Activated CD8-positive, alpha-beta memory T cell treated with anti-CD3 and anti-CD28 coated beads, Interleukin-2, amount 50 U/mL, for 1 hour (primary cell): ENCODE data around the gene MINDY3.
"Not testable (repeated sequence)": the region's sequence is repeated elsewhere in the genome, so short reads cannot be mapped to it uniquely, and the experiment has no call there.

Experiments used
- DNase-seq: peaks from one replicate; pipeline ENCODE4 v3.0.0-alpha.2; 2020; ENCODE audit errors: extremely low read depth

MINDY3 gene

GRCh38 chr10:15859906-15860691, at the start of gene MINDY3:
MINDY3 (minus strand) TSS chr10:15860507; CDS start chr10:15860299, 208 bp downstream.
- DNase-seq: peak; percentile 50

GRCh38 chr10:15901889-15902288, 41.6 kb upstream of the MINDY3 start:
- no peak for DNase-seq

GRCh38 chr10:15898046-15898445, 37.7 kb upstream of the MINDY3 start:
- no peak for DNase-seq

DNA sequence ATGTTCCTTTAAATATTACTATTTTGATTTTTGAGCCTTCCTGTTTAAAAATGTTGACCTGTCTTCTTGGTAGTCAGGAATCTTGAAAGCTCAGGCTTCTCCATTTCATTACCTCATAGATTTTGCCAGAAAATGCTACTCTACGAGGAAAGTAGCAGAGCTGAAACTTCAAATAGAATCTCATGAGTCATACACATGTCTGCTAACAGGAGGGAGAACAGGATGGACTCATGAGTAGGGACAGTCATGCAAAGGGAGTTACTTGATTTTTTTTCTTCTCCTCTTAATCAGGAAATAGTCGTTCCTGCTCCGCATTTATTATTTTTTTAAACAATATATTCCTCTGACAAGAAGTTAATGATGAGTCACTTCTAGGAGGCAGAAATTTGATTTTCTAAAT, 37.0 kb upstream of the MINDY3 start:
- DNase-seq: no peak

GRCh38 chr10:15896654-15897053, 36.3 kb upstream of the MINDY3 start:
- no peak for DNase-seq

DNA sequence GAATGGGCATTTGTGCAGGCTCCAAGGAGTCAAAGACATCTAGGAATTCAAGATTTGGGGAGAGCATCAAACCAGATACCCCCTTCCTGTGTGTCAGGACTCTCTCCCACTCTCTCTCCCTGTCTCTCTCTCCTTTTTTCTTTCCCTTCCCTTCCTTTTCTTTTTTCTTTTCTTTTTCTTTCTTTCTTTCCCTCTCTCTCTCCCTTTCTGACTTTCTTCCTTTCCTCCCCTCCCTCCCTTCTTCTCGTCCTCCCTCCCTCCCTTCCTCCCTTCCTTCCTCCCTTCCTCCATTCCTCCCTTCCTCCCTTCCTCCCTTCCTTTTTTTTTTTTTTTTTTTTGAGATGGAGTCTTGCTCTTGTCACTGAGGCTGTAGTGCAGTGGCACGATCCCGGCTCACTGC, 24.1 kb upstream of the MINDY3 start:
- DNase-seq: no peak

- DNase-seq: no peak
These were observed 21.2 kb upstream of the MINDY3 start for GRCh38 chr10:15881542-15881941.

GRCh38 chr10:15879663-15880062, 19.4 kb upstream of the MINDY3 start:
- DNase-seq: no peak

DNA sequence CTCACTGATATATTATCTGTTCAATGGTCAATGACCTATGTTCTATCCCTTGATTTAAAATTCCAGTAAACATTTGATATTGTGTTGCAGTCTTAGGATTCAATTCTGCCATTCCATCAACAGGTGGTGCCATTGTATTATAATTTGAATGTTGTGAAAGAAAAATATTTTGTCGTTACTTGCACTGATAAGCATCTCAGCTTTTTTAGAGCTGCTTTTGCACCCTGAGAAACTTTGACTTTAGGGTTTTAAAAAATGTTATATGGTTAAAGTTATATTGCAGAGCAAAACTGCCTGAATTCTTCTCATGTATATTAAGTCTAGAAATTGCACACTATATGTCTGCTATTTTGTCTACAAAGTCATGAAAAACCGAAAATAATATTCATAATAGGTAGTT, 18.8 kb upstream of the MINDY3 start:
- DNase-seq: no peak

- no peak for DNase-seq
These were observed 17.7 kb upstream of the MINDY3 start for GRCh38 chr10:15877836-15878576.

GRCh38 chr10:15876274-15876673, 16.0 kb upstream of the MINDY3 start:
- DNase-seq: not testable (repeated sequence)

GRCh38 chr10:15872645-15873044, 12.3 kb upstream of the MINDY3 start:
- DNase-seq: not testable (repeated sequence)

DNA sequence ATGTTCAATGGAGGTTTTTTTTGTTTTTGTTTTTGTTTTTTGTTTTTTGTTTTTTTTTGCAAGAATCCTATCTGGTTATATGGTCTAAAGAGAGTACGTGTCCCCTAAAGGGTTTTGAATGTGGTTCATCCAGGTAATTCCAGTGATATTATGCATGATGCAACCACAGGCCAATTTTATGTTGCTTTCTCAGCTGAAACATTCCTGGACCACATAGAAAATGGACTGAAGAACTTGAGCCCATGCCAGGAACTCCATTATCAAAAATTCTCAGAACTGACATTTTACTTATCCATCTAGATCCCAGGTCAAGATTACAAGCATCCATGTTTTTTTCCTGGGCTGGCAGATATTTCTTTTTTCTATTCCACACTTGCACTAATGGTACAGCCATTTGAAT, 11.5 kb upstream of the MINDY3 start:
- no peak for DNase-seq

- DNase-seq: no peak
These were observed 9.6 kb upstream of the MINDY3 start for GRCh38 chr10:15869935-15870334.

GRCh38 chr10:15868006-15868405, 7.7 kb upstream of the MINDY3 start:
- DNase-seq: no peak

DNA sequence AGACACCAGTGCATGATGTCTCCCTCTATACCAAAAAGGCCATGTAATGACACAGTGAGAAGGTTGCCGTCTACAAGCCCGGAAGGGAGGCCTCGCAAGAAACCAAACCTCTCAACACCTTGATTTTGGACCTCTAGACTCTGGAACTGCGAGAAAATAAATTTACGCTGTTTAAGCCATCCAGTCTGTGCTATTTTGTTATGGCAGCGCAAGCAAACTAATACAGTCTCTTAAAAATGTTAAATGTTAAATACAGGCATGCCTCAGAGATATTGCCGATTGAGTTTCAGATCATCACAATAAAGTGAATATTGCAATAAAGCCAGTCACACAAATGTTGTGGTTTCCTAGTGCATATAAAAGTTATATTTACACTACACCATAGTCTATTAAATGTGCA, 5.0 kb upstream of the MINDY3 start:
- DNase-seq: no peak

DNA sequence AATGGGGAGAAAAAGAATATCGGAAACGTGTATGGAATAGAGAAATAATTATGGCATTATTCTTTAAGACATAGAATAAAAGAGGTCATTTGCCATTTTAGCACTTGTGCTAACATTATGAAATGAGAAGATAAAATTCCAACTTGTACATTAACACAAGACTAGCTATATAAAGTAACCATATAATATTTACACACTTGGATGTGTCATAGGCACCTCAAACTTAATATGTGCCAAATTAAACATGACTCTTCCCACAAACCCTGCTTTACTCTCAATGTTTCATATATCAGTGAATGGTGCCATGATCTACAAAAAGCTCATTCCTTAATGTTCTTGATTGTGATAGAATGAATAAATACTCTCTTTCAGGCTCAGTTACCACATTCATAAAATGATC, 4.1 kb upstream of the MINDY3 start:
- no peak for DNase-seq

DNA sequence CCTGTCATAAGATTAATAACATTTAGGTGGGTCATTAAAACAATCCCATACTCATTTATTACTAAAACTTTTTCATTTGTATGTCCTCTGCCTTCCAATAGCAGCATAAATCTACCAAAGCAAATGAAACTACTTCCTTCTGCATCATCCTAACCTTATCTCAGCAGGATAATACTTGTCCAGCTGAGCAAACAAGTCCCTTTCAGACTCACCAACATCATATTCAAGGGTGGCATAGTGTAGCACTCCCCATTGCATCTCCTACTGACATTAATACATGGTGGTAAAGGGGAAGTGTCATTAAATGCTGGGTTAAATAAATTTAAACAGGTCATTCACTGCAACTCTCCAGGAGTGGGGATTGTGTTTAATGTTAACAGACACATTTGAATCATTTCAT, 3.4 kb upstream of the MINDY3 start:
- DNase-seq: no peak

GRCh38 chr10:15863323-15863722, 3.0 kb upstream of the MINDY3 start:
- no peak for DNase-seq

- no peak for DNase-seq
These were observed 440 bp upstream of the MINDY3 start for GRCh38 chr10:15860692-15861201.

DNA sequence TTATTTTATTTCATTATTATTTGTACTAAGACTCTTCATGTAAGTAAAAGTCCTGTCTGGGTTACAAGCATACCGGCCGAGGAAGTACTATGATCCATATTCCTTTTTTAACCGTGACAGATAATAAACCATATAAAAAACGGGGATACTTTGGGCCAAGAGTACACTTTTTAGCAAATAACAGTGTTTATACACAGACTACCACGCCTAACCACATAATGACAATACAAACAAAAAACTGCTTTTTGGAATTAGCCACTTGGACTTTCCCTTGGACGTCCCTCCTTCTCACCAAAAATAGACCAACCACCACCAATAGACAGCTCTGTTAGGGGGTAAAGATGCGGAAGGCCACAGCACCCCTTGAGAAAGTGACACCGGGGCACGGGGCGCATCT, 800 bp downstream of the MINDY3 start:
- no peak for DNase-seq

- no peak for DNase-seq
These were observed 1.4 kb downstream of the MINDY3 start for GRCh38 chr10:15858861-15859281.

DNA sequence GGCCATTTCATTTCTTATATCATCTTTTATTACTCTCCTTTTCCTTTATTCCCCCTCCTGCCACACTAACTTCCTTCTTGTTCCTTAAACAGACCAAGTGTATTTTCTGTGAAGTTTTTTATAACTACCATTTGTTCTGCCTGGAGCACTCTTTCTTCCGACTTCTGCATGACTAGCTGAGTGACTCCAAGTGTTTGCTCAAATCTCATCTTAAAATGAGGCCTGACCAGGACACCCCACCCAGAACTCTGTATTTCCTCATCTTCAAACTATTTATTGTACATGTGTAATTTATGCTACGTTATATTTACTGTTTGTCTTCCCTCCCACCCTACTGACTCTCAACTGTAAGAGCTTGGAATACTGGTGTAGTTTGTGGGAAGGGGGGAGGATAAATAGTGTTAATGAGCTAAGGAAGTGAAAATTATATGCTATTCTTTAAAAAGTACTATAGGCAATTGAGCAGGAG, 3.2 kb downstream of the MINDY3 start:
- DNase-seq: no peak
